Panc1 (cell line): ENCODE data around the gene SDK2. TPM values are rescaled to one million over a fixed set of nuclear protein-coding genes. Genes with fewer than 3 reads are reported as not detected.

Source experiments
- ATAC-seq: fragments of 200-7000 bp; cut with Tn5 transposase; 2 replicates; pipeline ENCODE4 v1.9.1; 2020; ENCODE audit warnings: mild to moderate bottlenecking, moderate library complexity
- BruUV-seq: library from RNA; stranded (reverse); fragments of 400-500 nt; replicated peaks from 2 replicates; lab custom pipeline; 2021; lab: Mats Ljungman, UMichigan
- CTCF ChIA-PET: fragments of 300-600 bp; sonication (Branson Sonifier 250); formaldehyde crosslinking; loops from one replicate; lab custom pipeline; 2022; ENCODE audit warnings: antibody characterized with exemption; lab: Charles Lee
- POLR2A ChIA-PET: fragments of 300-600 bp; sonication (Branson Sonifier 250); formaldehyde crosslinking; loops from one replicate; lab custom pipeline; 2022; ENCODE audit warnings: antibody characterized with exemption; lab: Charles Lee
- DNase-seq: peaks from one replicate; pipeline ENCODE4 v3.0.0-alpha.2; 2010; ENCODE audit warnings: low read depth, low spot score
- H3K27ac ChIP-seq: 2 replicates; pipeline ENCODE4 v1.5.1; 2011; ENCODE audit warnings: mild to moderate bottlenecking, low read length, inconsistent platforms
- H3K27me3 ChIP-seq: fragments of 200-500 bp; sonication (Bioruptor generic); 2 replicates; pipeline ENCODE4 v1.6.0; 2014; ENCODE audit warnings: low read length, inconsistent platforms; ENCODE audit not compliant: control insufficient read depth, insufficient read depth
- H3K36me3 ChIP-seq: fragments of 200-500 bp; sonication (Bioruptor generic); 2 replicates; pipeline ENCODE4 v1.5.1; 2014; ENCODE audit warnings: inconsistent platforms, mild to moderate bottlenecking, low read length, moderate library complexity; ENCODE audit not compliant: control insufficient read depth, insufficient read depth
- H3K4me1 ChIP-seq: 2 replicates; pipeline ENCODE4 v1.5.1; 2011; ENCODE audit warnings: inconsistent platforms, mild to moderate bottlenecking, low read length, moderate library complexity; ENCODE audit not compliant: control insufficient read depth, insufficient read depth
- H3K4me3 ChIP-seq, 2 experiments: 2 replicates each; pipeline ENCODE4 v1.5.1; 2011 to 2012; ENCODE audit warnings: low read depth in 2 of 2, low read length in 2 of 2, mild to moderate bottlenecking in 2 of 2, inconsistent platforms in 1 of 2, moderate library complexity in 1 of 2
- H3K9me3 ChIP-seq: fragments of 200-500 bp; sonication (Bioruptor generic); 2 replicates; pipeline ENCODE4 v1.5.1; 2014; ENCODE audit warnings: low read depth, mild to moderate bottlenecking, inconsistent platforms, low read length, moderate library complexity; ENCODE audit not compliant: control insufficient read depth, insufficient read depth
- POLR2AphosphoS5 ChIP-seq: IDR thresholded peaks from 2 replicates; pipeline ENCODE4 v1.6.1; 2012; ENCODE audit warnings: mild to moderate bottlenecking, low read depth, low read length, moderate library complexity
- SIN3A ChIP-seq: IDR thresholded peaks from 2 replicates; pipeline ENCODE4 v1.6.1; 2012; ENCODE audit warnings: low read depth, mild to moderate bottlenecking, low read length, moderate library complexity, borderline replicate concordance; ENCODE audit not compliant: insufficient read depth
- TCF7L2 ChIP-seq: IDR thresholded peaks from 2 replicates; pipeline ENCODE4 v1.6.1; 2011; ENCODE audit warnings: mild to moderate bottlenecking, low read depth, low read length, inconsistent platforms
- in situ Hi-C: cut with HindIII; loops from 2 replicates; pipeline ENCODE4 v1.10.0; 2016; ENCODE audit warnings: low sequenced_read_pairs, low pct_unique_long_range_greater_than_20kb
- intact Hi-C: fragments of 100-400 bp; cut with micrococcal nuclease; formaldehyde crosslinking; loops from one replicate; pipeline ENCODE4 v1.10.0; 2022; ENCODE audit not compliant: unreplicated experiment
- total RNA-seq: library from RNA; stranded (reverse); gene quantifications from one replicate; pipeline ENCODE4 v1.2.1, GENCODE V29; 2021; ENCODE audit not compliant: unreplicated experiment
- TF ChIP-seq, protein P1 (sequence below), 2 experiments: IDR thresholded peaks; 2 replicates each; pipeline ENCODE4 v1.6.1; 2011 to 2012; ENCODE audit warnings: low read depth in 2 of 2, control low read depth in 1 of 2, low read length in 1 of 2, mild to moderate bottlenecking in 1 of 2, moderate library complexity in 1 of 2; ENCODE audit not compliant: insufficient read depth in 1 of 2
- TF ChIP-seq, protein P2 (sequence below): fragments of 450-650 bp; IDR thresholded peaks from 2 replicates; pipeline ENCODE4 v1.5.1; 2017; ENCODE audit warnings: mild to moderate bottlenecking

The SDK2 gene
- total RNA-seq, 1 experiment from 2014 or later: 0.41 TPM

- no TSS peak for BruUV-seq
- Histone ChIP-seq H3K4me1 (no peaks in the 10 kb centered on the region), H3K36me3 (no peaks in the 10 kb centered on the region), H3K27me3 (no peaks in the 10 kb centered on the region), H3K9me3 (no peaks in the 10 kb centered on the region), H3K4me3 (no peak overlapping the region), H3K27ac (no peak overlapping the region)
- TF ChIP-seq, protein P1, sequence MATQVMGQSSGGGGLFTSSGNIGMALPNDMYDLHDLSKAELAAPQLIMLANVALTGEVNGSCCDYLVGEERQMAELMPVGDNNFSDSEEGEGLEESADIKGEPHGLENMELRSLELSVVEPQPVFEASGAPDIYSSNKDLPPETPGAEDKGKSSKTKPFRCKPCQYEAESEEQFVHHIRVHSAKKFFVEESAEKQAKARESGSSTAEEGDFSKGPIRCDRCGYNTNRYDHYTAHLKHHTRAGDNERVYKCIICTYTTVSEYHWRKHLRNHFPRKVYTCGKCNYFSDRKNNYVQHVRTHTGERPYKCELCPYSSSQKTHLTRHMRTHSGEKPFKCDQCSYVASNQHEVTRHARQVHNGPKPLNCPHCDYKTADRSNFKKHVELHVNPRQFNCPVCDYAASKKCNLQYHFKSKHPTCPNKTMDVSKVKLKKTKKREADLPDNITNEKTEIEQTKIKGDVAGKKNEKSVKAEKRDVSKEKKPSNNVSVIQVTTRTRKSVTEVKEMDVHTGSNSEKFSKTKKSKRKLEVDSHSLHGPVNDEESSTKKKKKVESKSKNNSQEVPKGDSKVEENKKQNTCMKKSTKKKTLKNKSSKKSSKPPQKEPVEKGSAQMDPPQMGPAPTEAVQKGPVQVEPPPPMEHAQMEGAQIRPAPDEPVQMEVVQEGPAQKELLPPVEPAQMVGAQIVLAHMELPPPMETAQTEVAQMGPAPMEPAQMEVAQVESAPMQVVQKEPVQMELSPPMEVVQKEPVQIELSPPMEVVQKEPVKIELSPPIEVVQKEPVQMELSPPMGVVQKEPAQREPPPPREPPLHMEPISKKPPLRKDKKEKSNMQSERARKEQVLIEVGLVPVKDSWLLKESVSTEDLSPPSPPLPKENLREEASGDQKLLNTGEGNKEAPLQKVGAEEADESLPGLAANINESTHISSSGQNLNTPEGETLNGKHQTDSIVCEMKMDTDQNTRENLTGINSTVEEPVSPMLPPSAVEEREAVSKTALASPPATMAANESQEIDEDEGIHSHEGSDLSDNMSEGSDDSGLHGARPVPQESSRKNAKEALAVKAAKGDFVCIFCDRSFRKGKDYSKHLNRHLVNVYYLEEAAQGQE (IDR thresholded peaks at IDR 0.05; ENCODE audit: insufficient read depth in 1 of 2, low read depth in 2 of 2, low read length in 1 of 2): no peak
- TF ChIP-seq SIN3A: no peak
- TF ChIP-seq, protein P2, sequence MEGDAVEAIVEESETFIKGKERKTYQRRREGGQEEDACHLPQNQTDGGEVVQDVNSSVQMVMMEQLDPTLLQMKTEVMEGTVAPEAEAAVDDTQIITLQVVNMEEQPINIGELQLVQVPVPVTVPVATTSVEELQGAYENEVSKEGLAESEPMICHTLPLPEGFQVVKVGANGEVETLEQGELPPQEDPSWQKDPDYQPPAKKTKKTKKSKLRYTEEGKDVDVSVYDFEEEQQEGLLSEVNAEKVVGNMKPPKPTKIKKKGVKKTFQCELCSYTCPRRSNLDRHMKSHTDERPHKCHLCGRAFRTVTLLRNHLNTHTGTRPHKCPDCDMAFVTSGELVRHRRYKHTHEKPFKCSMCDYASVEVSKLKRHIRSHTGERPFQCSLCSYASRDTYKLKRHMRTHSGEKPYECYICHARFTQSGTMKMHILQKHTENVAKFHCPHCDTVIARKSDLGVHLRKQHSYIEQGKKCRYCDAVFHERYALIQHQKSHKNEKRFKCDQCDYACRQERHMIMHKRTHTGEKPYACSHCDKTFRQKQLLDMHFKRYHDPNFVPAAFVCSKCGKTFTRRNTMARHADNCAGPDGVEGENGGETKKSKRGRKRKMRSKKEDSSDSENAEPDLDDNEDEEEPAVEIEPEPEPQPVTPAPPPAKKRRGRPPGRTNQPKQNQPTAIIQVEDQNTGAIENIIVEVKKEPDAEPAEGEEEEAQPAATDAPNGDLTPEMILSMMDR: no peak
- no peak for TF ChIP-seq TCF7L2
- TF ChIP-seq POLR2AphosphoS5: no peak
- in situ Hi-C loops: no loop called here
- DNase-seq: no peak
- ChIA-PET CTCF (no interaction called here), POLR2A (no interaction called here)
- intact Hi-C loops: no loop called here
- no peak for ATAC-seq
These were observed 44.6 kb downstream of the SDK2 start for GRCh38 chr17:73599599-73599998.

DNA sequence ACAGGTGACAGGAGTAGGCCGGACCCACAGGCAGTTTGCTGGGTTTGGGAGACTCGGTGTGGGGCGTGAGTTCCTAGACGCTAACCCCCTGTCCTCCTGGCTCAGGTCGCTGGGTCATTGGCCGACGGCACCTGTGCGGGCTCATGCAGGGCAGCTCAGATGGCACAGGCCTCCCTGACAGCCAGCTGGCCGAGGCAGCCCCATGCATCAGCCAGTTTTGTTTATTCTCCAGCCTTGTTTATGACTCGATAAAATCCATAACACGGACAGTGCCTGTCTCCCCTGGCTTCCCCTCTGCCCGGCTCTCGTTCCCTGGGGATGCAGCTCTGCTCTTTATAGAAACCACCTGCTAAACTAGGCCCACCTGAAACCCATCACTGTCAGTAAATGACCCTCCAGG lies 46.0 kb downstream of the SDK2 start:
- intact Hi-C loops (no loop called here), in situ Hi-C loops (no loop called here)
- H3K9me3 ChIP-seq: no peaks in the 10 kb centered on the region

More for the DNA sequence above, 46.0 kb downstream of the SDK2 start:
- ChIA-PET POLR2A (no interaction called here), CTCF (interaction anchor here (0.6 kb wide), 1 partner anchor 162 kb away, joined by 7 read pairs; no protein-coding TSS in a partner anchor)
- TF ChIP-seq, protein P1 (IDR thresholded peaks at IDR 0.05; ENCODE audit: insufficient read depth in 1 of 2, low read depth in 2 of 2, low read length in 1 of 2): no peak
- TF ChIP-seq TCF7L2 (no peak), SIN3A (no peak), POLR2AphosphoS5 (no peak)
- TF ChIP-seq, protein P2: no peak
- Histone ChIP-seq H3K27ac (no peak overlapping the region), H3K27me3 (no peaks in the 10 kb centered on the region), H3K4me1 (no peaks in the 10 kb centered on the region), H3K4me3 (no peak overlapping the region), H3K36me3 (no peaks in the 10 kb centered on the region)
- DNase-seq (no peak), ATAC-seq (no peak)
- BruUV-seq: no TSS peak
